ENCODE measurements around the gene ST6GALNAC4.

The ST6GALNAC4 gene

DNA sequence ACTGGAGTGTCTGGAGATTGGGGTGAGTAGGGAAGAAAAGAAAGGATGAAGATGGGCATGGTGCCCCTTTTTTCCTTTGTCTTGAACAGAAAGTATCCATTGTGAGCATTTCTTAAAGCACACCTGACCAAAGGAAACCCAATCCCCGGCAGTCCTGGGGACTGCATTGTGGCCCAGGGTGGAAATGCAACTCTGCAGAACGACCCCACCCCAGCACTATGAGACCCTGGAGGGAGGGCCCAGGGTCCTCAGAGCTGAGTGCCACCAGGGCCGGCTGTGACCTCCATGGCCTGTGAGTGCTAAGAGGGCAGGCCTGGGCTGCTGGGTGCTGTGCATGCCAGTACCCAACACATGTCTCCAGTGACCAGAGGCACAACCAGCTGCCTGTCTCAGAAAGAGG, 45.4 kb upstream of the ST6GALNAC4 start:
- ATAC-seq (ENCODE audit: low read depth), result no peak
- Histone ChIP-seq H3K27me3 (ENCODE audit: insufficient read depth, poor library complexity, severe bottlenecking) (no peaks in the 10 kb centered on the region), H3K9me3 (ENCODE audit: severe bottlenecking) (no peaks in the 10 kb centered on the region), H3K27ac (ENCODE audit: poor library complexity, severe bottlenecking) (no peak overlapping the region), H3K4me3 (ENCODE audit: severe bottlenecking) (no peak overlapping the region), H3K4me1 (ENCODE audit: insufficient read depth, poor library complexity, severe bottlenecking) (peaks cover 26% of the 10 kb centered on the region), H3K36me3 (ENCODE audit: low read depth) (no peaks in the 10 kb centered on the region)
- no peak for DNase-seq (ENCODE audit: low spot score)
- TF ChIP-seq, protein P1, sequence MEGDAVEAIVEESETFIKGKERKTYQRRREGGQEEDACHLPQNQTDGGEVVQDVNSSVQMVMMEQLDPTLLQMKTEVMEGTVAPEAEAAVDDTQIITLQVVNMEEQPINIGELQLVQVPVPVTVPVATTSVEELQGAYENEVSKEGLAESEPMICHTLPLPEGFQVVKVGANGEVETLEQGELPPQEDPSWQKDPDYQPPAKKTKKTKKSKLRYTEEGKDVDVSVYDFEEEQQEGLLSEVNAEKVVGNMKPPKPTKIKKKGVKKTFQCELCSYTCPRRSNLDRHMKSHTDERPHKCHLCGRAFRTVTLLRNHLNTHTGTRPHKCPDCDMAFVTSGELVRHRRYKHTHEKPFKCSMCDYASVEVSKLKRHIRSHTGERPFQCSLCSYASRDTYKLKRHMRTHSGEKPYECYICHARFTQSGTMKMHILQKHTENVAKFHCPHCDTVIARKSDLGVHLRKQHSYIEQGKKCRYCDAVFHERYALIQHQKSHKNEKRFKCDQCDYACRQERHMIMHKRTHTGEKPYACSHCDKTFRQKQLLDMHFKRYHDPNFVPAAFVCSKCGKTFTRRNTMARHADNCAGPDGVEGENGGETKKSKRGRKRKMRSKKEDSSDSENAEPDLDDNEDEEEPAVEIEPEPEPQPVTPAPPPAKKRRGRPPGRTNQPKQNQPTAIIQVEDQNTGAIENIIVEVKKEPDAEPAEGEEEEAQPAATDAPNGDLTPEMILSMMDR (IDR thresholded peaks at IDR 0.05; ENCODE audit: poor library complexity, severe bottlenecking), result no peak

DNA sequence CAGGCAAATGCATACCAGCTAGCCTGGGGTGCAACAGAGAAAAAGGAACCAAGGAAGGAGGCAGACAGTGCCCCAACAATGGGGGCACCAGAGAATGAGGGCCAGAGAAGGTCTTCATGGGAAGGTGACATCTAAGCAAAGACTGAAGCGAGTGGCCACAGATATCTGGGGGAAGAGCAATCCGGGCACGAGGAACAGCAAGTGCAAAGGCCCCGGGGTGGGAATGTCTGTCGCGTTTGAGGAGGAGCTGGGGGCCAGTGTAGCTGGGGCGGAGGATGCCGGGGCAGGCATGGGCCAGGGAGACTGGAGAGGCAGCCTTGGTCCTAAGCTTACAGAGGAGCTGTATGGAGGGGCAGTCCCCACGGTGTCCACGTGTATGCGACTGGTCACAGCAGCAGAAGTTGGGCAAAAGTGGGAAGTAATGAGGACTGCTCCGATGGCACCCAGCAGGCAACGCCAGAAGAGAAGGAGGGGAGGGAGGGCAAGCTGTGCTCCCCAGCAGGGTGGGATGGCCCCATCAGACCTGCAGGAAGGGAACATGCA, 44.8 kb upstream of the ST6GALNAC4 start:
- Histone ChIP-seq H3K36me3 (ENCODE audit: low read depth) (no peaks in the 10 kb centered on the region), H3K27ac (ENCODE audit: poor library complexity, severe bottlenecking) (no peak overlapping the region), H3K27me3 (ENCODE audit: insufficient read depth, poor library complexity, severe bottlenecking) (no peaks in the 10 kb centered on the region), H3K4me1 (ENCODE audit: insufficient read depth, poor library complexity, severe bottlenecking) (peaks cover 22% of the 10 kb centered on the region), H3K4me3 (ENCODE audit: severe bottlenecking) (no peak overlapping the region), H3K9me3 (ENCODE audit: severe bottlenecking) (no peaks in the 10 kb centered on the region)
- TF ChIP-seq, protein P1 (IDR thresholded peaks at IDR 0.05; ENCODE audit: poor library complexity, severe bottlenecking), result no peak
- ATAC-seq (ENCODE audit: low read depth) (no peak), DNase-seq (ENCODE audit: low spot score) (no peak)

DNA sequence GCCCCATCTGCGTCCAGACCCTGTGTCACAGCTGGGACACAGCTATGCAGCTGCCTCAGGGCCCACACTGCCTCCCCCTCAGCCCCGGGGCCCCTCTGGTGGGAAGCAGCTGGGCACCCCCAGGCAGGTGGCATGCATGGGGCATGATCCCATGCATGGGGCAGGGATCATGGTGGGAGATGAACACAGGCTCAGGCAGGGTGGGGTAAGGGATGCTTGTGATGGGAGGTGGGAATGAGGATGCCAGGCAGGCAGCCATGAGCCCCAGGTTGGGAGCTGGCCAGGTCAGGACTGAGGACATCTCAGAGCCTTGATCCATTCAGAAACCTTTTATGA, 44.3 kb upstream of the ST6GALNAC4 start:
- no peaks in the 10 kb centered on the region for H3K36me3 ChIP-seq (ENCODE audit: low read depth)
- peaks cover 17% of the 10 kb centered on the region for H3K4me1 ChIP-seq (ENCODE audit: insufficient read depth, poor library complexity, severe bottlenecking)
- H3K27ac ChIP-seq (ENCODE audit: poor library complexity, severe bottlenecking), result peak overlapping the region; percentile 46
- no peaks in the 10 kb centered on the region for H3K27me3 ChIP-seq (ENCODE audit: insufficient read depth, poor library complexity, severe bottlenecking)
- ATAC-seq (ENCODE audit: low read depth) (no peak), DNase-seq (ENCODE audit: low spot score) (no peak)
- no peaks in the 10 kb centered on the region for H3K9me3 ChIP-seq (ENCODE audit: severe bottlenecking)
- TF ChIP-seq, protein P1 (IDR thresholded peaks at IDR 0.05; ENCODE audit: poor library complexity, severe bottlenecking), result no peak
- no peak overlapping the region for H3K4me3 ChIP-seq (ENCODE audit: severe bottlenecking)

DNA sequence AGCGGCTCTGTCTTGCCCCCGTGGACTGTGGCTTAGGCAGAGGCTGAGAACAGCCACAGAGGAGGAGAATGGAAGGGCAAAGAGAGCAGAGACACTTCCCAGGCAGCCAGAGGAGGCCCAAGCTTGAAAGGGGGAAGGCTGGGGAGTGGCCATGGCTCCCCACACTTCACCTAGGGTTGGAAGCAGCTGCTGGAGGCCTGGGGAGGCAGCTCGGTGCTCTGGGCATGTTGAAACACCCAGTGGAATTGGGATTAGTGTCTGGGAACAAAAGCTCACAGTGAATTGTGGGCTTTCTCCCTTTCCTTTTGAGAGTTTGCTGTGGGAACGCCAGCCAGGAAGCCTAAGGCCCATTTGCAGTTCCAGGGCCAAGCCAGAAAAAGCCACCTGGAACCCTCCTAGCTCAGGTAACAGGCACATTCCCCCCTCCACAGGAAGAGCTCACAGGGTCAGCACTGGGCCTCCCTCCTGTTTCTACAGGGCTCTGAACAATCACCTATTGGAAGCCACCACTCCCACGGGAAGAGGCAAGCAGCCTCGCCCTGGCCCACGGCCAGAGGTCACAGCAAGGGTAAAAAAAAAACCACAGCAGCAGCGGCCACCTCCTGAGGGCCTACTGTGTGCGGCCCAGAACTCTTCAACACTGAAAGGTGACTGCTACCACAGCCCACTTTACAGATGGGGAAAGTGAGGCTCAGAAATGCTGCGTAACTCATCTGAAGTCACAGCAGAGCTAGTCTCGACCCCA, 43.7 kb upstream of the ST6GALNAC4 start:
- no peaks in the 10 kb centered on the region for H3K36me3 ChIP-seq (ENCODE audit: low read depth)
- TF ChIP-seq, protein P1 (IDR thresholded peaks at IDR 0.05; ENCODE audit: poor library complexity, severe bottlenecking), result no peak
- H3K9me3 ChIP-seq (ENCODE audit: severe bottlenecking), result no peaks in the 10 kb centered on the region
- no peak overlapping the region for H3K4me3 ChIP-seq (ENCODE audit: severe bottlenecking)
- H3K27me3 ChIP-seq (ENCODE audit: insufficient read depth, poor library complexity, severe bottlenecking), result no peaks in the 10 kb centered on the region
- no peak for DNase-seq (ENCODE audit: low spot score)
- peak; percentile 51; the same call in 2 of the 3 replicates for ATAC-seq (ENCODE audit: low read depth)
- H3K27ac ChIP-seq (ENCODE audit: poor library complexity, severe bottlenecking), result peak overlapping the region; percentile 46
- H3K4me1 ChIP-seq (ENCODE audit: insufficient read depth, poor library complexity, severe bottlenecking), result peaks cover 16% of the 10 kb centered on the region

DNA sequence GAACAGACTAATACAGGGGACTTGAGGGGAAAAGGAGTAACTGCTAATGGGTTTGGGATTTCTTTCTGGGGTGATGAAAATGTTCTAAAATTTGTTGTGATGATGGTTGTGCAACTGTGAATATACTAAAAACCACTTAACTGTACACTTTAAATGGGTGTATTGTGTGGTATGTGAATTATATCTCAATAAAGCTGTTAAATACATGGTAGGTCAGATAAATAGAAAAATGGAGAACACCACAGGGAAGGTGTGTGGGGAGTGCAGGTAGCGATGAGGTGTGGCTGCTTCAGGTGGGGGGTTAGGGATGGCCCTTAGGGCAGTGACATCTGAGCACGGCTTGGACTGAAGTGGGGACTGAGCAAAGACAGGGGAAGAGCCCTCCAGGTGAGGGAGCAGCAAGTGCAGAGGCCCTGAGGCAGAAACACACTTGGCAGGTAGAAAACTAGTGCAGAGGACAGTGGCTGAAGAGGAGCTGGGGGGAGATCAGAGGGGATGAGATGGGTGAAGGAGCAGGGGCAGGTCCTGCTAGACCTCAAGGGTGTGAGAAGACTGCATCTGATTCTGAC, 43.1 kb upstream of the ST6GALNAC4 start:
- DNase-seq (ENCODE audit: low spot score) (no peak), ATAC-seq (ENCODE audit: low read depth) (no peak)
- Histone ChIP-seq H3K27ac (ENCODE audit: poor library complexity, severe bottlenecking) (peak overlapping the region; percentile 46), H3K4me3 (ENCODE audit: severe bottlenecking) (no peak overlapping the region), H3K36me3 (ENCODE audit: low read depth) (no peaks in the 10 kb centered on the region), H3K9me3 (ENCODE audit: severe bottlenecking) (no peaks in the 10 kb centered on the region), H3K4me1 (ENCODE audit: insufficient read depth, poor library complexity, severe bottlenecking) (peaks cover 17% of the 10 kb centered on the region), H3K27me3 (ENCODE audit: insufficient read depth, poor library complexity, severe bottlenecking) (no peaks in the 10 kb centered on the region)
- TF ChIP-seq, protein P1 (IDR thresholded peaks at IDR 0.05; ENCODE audit: poor library complexity, severe bottlenecking), result no peak

All from RWPE2 (cell line).